Fibroblast of lung (primary cell): ENCODE data around the gene ARHGEF40. TPM values are rescaled to one million over a fixed set of nuclear protein-coding genes. Genes with fewer than 3 reads are reported as not detected.

ENCODE experiments used
- DNase-seq, 2 donors: peaks; one replicate each; pipeline versions ENCODE4 v3.0.0 to v3.0.0-alpha.2; 2010; ENCODE audit warnings: low read depth in 2 of 2
- H2AFZ ChIP-seq: 2 replicates; pipeline ENCODE4 v1.5.1; 2012; ENCODE audit warnings: low read length, control low read depth, inconsistent platforms
- H3K27ac ChIP-seq: 2 replicates; pipeline ENCODE4 v1.5.1; 2011; ENCODE audit warnings: low read length, control low read depth; ENCODE audit not compliant: insufficient read depth
- H3K27me3 ChIP-seq: 2 replicates; pipeline ENCODE4 v1.5.1; 2011; ENCODE audit warnings: mild to moderate bottlenecking, low read length; ENCODE audit not compliant: control insufficient read depth, insufficient read depth
- H3K36me3 ChIP-seq: 2 replicates; pipeline ENCODE4 v1.5.1; 2011; ENCODE audit warnings: low read length; ENCODE audit not compliant: control insufficient read depth, insufficient read depth
- H3K4me1 ChIP-seq: 2 replicates; pipeline ENCODE4 v1.5.1; 2011; ENCODE audit warnings: low read length; ENCODE audit not compliant: control insufficient read depth, insufficient read depth; ENCODE audit errors: extremely low read depth
- H3K4me2 ChIP-seq: 2 replicates; pipeline ENCODE4 v1.5.1; 2011; ENCODE audit warnings: low read length, control low read depth; ENCODE audit not compliant: insufficient read depth; ENCODE audit errors: extremely low read depth
- H3K4me3 ChIP-seq, 4 experiments: fragments of 200-600 bp in 1 of 4; sonication (generic) in 1 of 4; replicated peaks in 1 of 4; 2 replicates each; pipeline ENCODE4 v1.5.1; 2011 to 2016; ENCODE audit warnings: low read length in 4 of 4, low read depth in 3 of 4, mild to moderate bottlenecking in 3 of 4, control low read depth in 2 of 4, inconsistent platforms in 1 of 4, mixed read lengths in 1 of 4; ENCODE audit not compliant: insufficient read depth in 1 of 4; ENCODE audit errors: control extremely low read depth in 1 of 4
- H3K79me2 ChIP-seq: 2 replicates; pipeline ENCODE4 v1.5.1; 2012; ENCODE audit warnings: mild to moderate bottlenecking, low read length, inconsistent platforms; ENCODE audit not compliant: control insufficient read depth, insufficient read depth
- H3K9ac ChIP-seq: 2 replicates; pipeline ENCODE4 v1.5.1; 2011; ENCODE audit warnings: mild to moderate bottlenecking, low read length, control low read depth; ENCODE audit not compliant: insufficient read depth
- H3K9me3 ChIP-seq: 2 replicates; pipeline ENCODE4 v1.5.1; 2012; ENCODE audit warnings: low read depth, low read length; ENCODE audit not compliant: control insufficient read depth, insufficient read depth
- H4K20me1 ChIP-seq: 2 replicates; pipeline ENCODE4 v1.5.1; 2011; ENCODE audit warnings: low read length; ENCODE audit not compliant: control insufficient read depth, insufficient read depth; ENCODE audit errors: extremely low read depth
- CTCF ChIP-seq, 2 donors: IDR thresholded peaks in 1 of 2; conservative IDR thresholded peaks in 1 of 2; 1 replicate in 1 of 2; 2 replicates in 1 of 2; pipeline ENCODE4 v1.5.1; 2011 to 2012; ENCODE audit warnings: low read length in 2 of 2, control low read depth in 1 of 2, inconsistent platforms in 1 of 2, low read depth in 1 of 2, mild to moderate bottlenecking in 1 of 2
- EZH2 ChIP-seq: IDR thresholded peaks from 2 replicates; pipeline ENCODE4 v1.5.1; 2012; ENCODE audit warnings: low read length, control low read depth, mild to moderate bottlenecking; ENCODE audit errors: missing control alignments
- polyA plus RNA-seq, 2 donors: library from polyadenylated mRNA; depleted of rRNA in 1 of 2; stranded (reverse) in 1 of 2; unstranded in 1 of 2; fragments of >200 nt; gene quantifications; 2 replicates each; pipeline ENCODE4 v1.2.1, GENCODE V29; 2011 to 2012; ENCODE audit warnings: missing spikeins in 1 of 2
- total RNA-seq: library from RNA; depleted of rRNA; stranded (reverse); fragments of >200 nt; gene quantifications from 2 replicates; pipeline ENCODE4 v1.2.1, GENCODE V29; 2014

ARHGEF40 gene
- total and polyA plus RNA-seq, 2 donors (not counting 1 experiment from before 2014, with no cell fraction given): 18.2 to 23.6 TPM

- Histone ChIP-seq H3K9me3 (no peaks in the 10 kb centered on the region), H3K9ac (no peak overlapping the region), H3K27me3 (no peaks in the 10 kb centered on the region), H3K79me2 (peaks cover 2% of the 10 kb centered on the region), H3K4me1 (no peaks in the 10 kb centered on the region), H3K36me3 (peaks cover 40% of the 10 kb centered on the region), H3K4me3 (no peak overlapping the region), H3K4me2 (no peak overlapping the region), H4K20me1 (no peaks in the 10 kb centered on the region), H2AFZ (no peak overlapping the region), H3K27ac (no peak overlapping the region)
- TF ChIP-seq CTCF (conservative IDR thresholded peaks at IDR 0.05 in 1 of 2, IDR thresholded peaks at IDR 0.05 in 1 of 2; ENCODE audit: low read depth in 1 of 2, low read length in 2 of 2) (no peak), EZH2 (no peak)
- DNase-seq: no peak
Measured at GRCh38 chr14:21078726-21079125, 8.6 kb downstream of the ARHGEF40 start.

GRCh38 chr14:21081521-21082142, 11.5 kb downstream of the ARHGEF40 start:
- H2AFZ ChIP-seq: no peak overlapping the region
- H3K4me2 ChIP-seq: no peak overlapping the region
- no peak for DNase-seq
- no peaks in the 10 kb centered on the region for H3K79me2 ChIP-seq
- no peaks in the 10 kb centered on the region for H3K9me3 ChIP-seq
- no peaks in the 10 kb centered on the region for H3K27me3 ChIP-seq
- TF ChIP-seq CTCF (conservative IDR thresholded peaks at IDR 0.05 in 1 of 2, IDR thresholded peaks at IDR 0.05 in 1 of 2; ENCODE audit: low read depth in 1 of 2, low read length in 2 of 2) (no peak), EZH2 (no peak)
- H3K9ac ChIP-seq: no peak overlapping the region
- no peaks in the 10 kb centered on the region for H3K4me1 ChIP-seq
- H3K27ac ChIP-seq: no peak overlapping the region
- H3K36me3 ChIP-seq: peaks cover 25% of the 10 kb centered on the region
- H3K4me3 ChIP-seq: no peak overlapping the region
- H4K20me1 ChIP-seq: no peaks in the 10 kb centered on the region

GRCh38 chr14:21083565-21084325, 13.6 kb downstream of the ARHGEF40 start:
- Histone ChIP-seq H3K4me2 (no peak overlapping the region), H2AFZ (no peak overlapping the region), H3K4me1 (peaks cover 9% of the 10 kb centered on the region), H4K20me1 (no peaks in the 10 kb centered on the region), H3K9me3 (no peaks in the 10 kb centered on the region), H3K4me3 (no peak overlapping the region), H3K79me2 (no peaks in the 10 kb centered on the region), H3K27me3 (no peaks in the 10 kb centered on the region), H3K9ac (no peak overlapping the region), H3K27ac (no peak overlapping the region), H3K36me3 (peaks cover 19% of the 10 kb centered on the region)
- no peak for DNase-seq
- TF ChIP-seq EZH2 (no peak), CTCF (conservative IDR thresholded peaks at IDR 0.05 in 1 of 2, IDR thresholded peaks at IDR 0.05 in 1 of 2; ENCODE audit: low read depth in 1 of 2, low read length in 2 of 2) (no peak)
